Liver (tissue), 9 donors: ENCODE data around the gene CHMP5. TPM values are rescaled to one million over a fixed set of nuclear protein-coding genes. Genes with fewer than 3 reads are reported as not detected.
"Not testable (repeated sequence)": the region's sequence is repeated elsewhere in the genome, so short reads cannot be mapped to it uniquely, and the experiment has no call there.

Experiments
- DNase-seq: peaks from one replicate; pipeline ENCODE4 v3.0.0-alpha.2; 2017; ENCODE audit warnings: low spot score
- H3K27ac ChIP-seq, 2 donors: one replicate each; pipeline ENCODE4 v1.7.0; 2013; ENCODE audit warnings: inconsistent platforms in 2 of 2, low read length in 2 of 2, control low read depth in 1 of 2, low read depth in 1 of 2, mild to moderate bottlenecking in 1 of 2
- H3K27me3 ChIP-seq, 4 donors: one replicate each; pipeline versions ENCODE4 v1.6.1 to v1.7.0; 2013; ENCODE audit warnings: low read length in 3 of 4, inconsistent platforms in 1 of 4, mild to moderate bottlenecking in 1 of 4, moderate library complexity in 1 of 4; ENCODE audit not compliant: control insufficient read depth in 4 of 4, insufficient read depth in 4 of 4
- H3K36me3 ChIP-seq, 4 donors: one replicate each; pipeline versions ENCODE4 v1.6.1 to v1.7.0; 2013; ENCODE audit warnings: low read length in 3 of 4, mild to moderate bottlenecking in 3 of 4, low read depth in 1 of 4, moderate library complexity in 1 of 4; ENCODE audit not compliant: control insufficient read depth in 4 of 4, insufficient read depth in 3 of 4
- H3K4me1 ChIP-seq, 4 donors: one replicate each; pipeline versions ENCODE4 v1.6.1 to v1.7.0; 2013; ENCODE audit warnings: low read length in 3 of 4, mild to moderate bottlenecking in 3 of 4, moderate library complexity in 1 of 4; ENCODE audit not compliant: control insufficient read depth in 4 of 4, insufficient read depth in 4 of 4
- H3K4me3 ChIP-seq, 3 donors: one replicate each; pipeline versions ENCODE4 v1.6.1 to v1.7.0; 2013; ENCODE audit warnings: low read length in 3 of 3, control low read depth in 1 of 3, low read depth in 1 of 3, mild to moderate bottlenecking in 1 of 3
- H3K9ac ChIP-seq, 2 donors: one replicate each; pipeline ENCODE4 v1.7.0; 2013; ENCODE audit warnings: low read length in 2 of 2, mild to moderate bottlenecking in 2 of 2, moderate library complexity in 2 of 2, control low read depth in 1 of 2, low read depth in 1 of 2
- H3K9me3 ChIP-seq, 4 donors: one replicate each; pipeline versions ENCODE4 v1.6.1 to v1.7.0; 2013; ENCODE audit warnings: low read length in 3 of 4; ENCODE audit not compliant: control insufficient read depth in 4 of 4
- CTCF ChIP-seq: fragments of 150-350 bp; IDR thresholded peaks from 2 replicates; pipeline ENCODE4 v1.5.1; 2017; ENCODE audit warnings: improper control_type of control experiment, low read depth, low read length; ENCODE audit not compliant: missing input control
- EGR1 ChIP-seq, 2 donors: IDR thresholded peaks; 2 replicates each; pipeline ENCODE4 v1.6.1; 2016 to 2018; ENCODE audit warnings: antibody characterized with exemption in 2 of 2, low read depth in 2 of 2
- FOXA2 ChIP-seq: IDR thresholded peaks from 2 replicates; pipeline ENCODE4 v1.6.1; 2016; ENCODE audit warnings: antibody characterized with exemption
- HNF4A ChIP-seq, 2 donors: conservative IDR thresholded peaks; 2 replicates each; pipeline ENCODE4 v1.6.1; 2016; ENCODE audit warnings: antibody characterized with exemption in 2 of 2, mild to moderate bottlenecking in 2 of 2
- HNF4G ChIP-seq: IDR thresholded peaks from 2 replicates; pipeline ENCODE4 v1.6.1; 2016; ENCODE audit warnings: antibody characterized with exemption
- JUND ChIP-seq, 2 donors: IDR thresholded peaks; 2 replicates each; pipeline ENCODE4 v1.6.1; 2016; ENCODE audit warnings: antibody characterized with exemption in 2 of 2
- NR2F2 ChIP-seq: IDR thresholded peaks from 2 replicates; pipeline ENCODE4 v1.6.1; 2016; ENCODE audit warnings: antibody characterized with exemption
- REST ChIP-seq: IDR thresholded peaks from 2 replicates; pipeline ENCODE4 v1.6.1; 2016; ENCODE audit warnings: antibody characterized with exemption, mild to moderate bottlenecking
- RXRA ChIP-seq, 2 donors: IDR thresholded peaks; 2 replicates each; pipeline ENCODE4 v1.6.1; 2017 to 2018; ENCODE audit warnings: antibody characterized with exemption in 2 of 2, mild to moderate bottlenecking in 1 of 2
- TAF1 ChIP-seq: conservative IDR thresholded peaks from 2 replicates; pipeline ENCODE4 v1.6.1; 2016; ENCODE audit warnings: antibody characterized with exemption, mild to moderate bottlenecking
- YY1 ChIP-seq: IDR thresholded peaks from 2 replicates; pipeline ENCODE4 v1.6.1; 2016; ENCODE audit warnings: antibody characterized with exemption, mild to moderate bottlenecking
- WGBS: extraction: QIAGEN DNeasy Blood & Tissue Kit; methylation state at CpG from one replicate; pipeline ENCODE4 v1.1.7; 2013; 5-methylcytosine and 5-hydroxymethylcytosine counted together
- polyA plus RNA-seq, 2 donors: library from polyadenylated mRNA; stranded (reverse) in 1 of 2; unstranded in 1 of 2; fragments of 200-250 nt in 1 of 2; fragments of >200 nt in 1 of 2; fragmentation: Nextera tagmentation in 1 of 2; extraction: Ambion mirVana in 1 of 2; gene quantifications; one replicate each; pipeline versions ENCODE4 v1.2.1 to v1.2.3, GENCODE V29; 2013 to 2015
- total RNA-seq, 2 donors: library from RNA; depleted of rRNA; stranded (reverse); fragments of >200 nt; gene quantifications; one replicate each; pipeline ENCODE4 v1.2.3, GENCODE V29; 2014
- TF ChIP-seq, protein P1 (sequence below): IDR thresholded peaks from 2 replicates; pipeline ENCODE4 v1.6.1; 2016; ENCODE audit warnings: antibody characterized with exemption
- TF ChIP-seq, protein P2 (sequence below): IDR thresholded peaks from 2 replicates; pipeline ENCODE4 v1.6.1; 2016; ENCODE audit warnings: antibody characterized with exemption
- TF ChIP-seq, protein P3 (sequence below): IDR thresholded peaks from 2 replicates; pipeline ENCODE4 v1.6.1; 2016; ENCODE audit warnings: antibody characterized with exemption
- donor health status: healthy.
- donor health status: healthy.
- donor health status: healthy.
- donor health status: healthy.
- donor health status: healthy.

The CHMP5 gene
- total and polyA plus RNA-seq, 4 donors = 23.2 to 34.8 (median 27.8) TPM

GRCh38 chr9:33315371-33315770 is 50.5 kb downstream of the CHMP5 start:
- Histone ChIP-seq H3K27me3 (no peaks in the 10 kb centered on the region), H3K4me3 (no peak overlapping the region), H3K9me3 (no peaks in the 10 kb centered on the region), H3K4me1 (no peaks in the 10 kb centered on the region), H3K36me3 (peaks cover 25 to 82% (median 73%) of the 10 kb centered on the region in 4 donors), H3K27ac (no peak overlapping the region), H3K9ac (no peak overlapping the region)
- no peak for TF ChIP-seq TAF1
- WGBS = 85% methylated on average over 5 of the region's 5 CpGs
- DNase-seq = no peak

GRCh38 chr9:33317136-33317535 is 52.3 kb downstream of the CHMP5 start:
- H3K4me1 ChIP-seq, H3K27me3 ChIP-seq, H3K9ac ChIP-seq, DNase-seq, H3K4me3 ChIP-seq, H3K27ac ChIP-seq, H3K9me3 ChIP-seq: not testable (repeated sequence)
- 97% methylated on average over 3 of the region's 3 CpGs for WGBS
- peaks cover 21 to 84% (median 74%) of the 10 kb centered on the region in 4 donors for H3K36me3 ChIP-seq

DNA sequence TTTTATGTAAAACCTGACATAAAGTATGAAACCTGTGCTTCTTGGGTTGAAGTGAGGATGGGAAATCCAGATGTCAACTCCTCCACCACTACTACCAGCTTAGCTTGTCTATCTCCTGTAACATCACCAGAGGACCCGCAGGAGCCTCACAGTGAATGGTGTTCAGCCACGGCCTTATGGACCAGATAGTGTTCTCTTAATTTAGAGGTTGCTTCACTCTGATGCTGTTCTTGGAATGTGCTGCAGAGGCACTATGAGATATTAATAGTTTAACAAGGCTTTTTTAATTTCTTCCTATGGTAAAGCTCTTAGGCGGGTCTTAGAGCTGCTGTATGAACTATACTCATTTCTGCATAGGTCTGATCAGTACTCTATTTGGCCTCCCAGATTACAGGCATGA is 53.4 kb downstream of the CHMP5 start:
- TF ChIP-seq RXRA (IDR thresholded peaks at IDR 0.05) (no peak), HNF4A (conservative IDR thresholded peaks at IDR 0.05) (no peak), FOXA2 (no peak), NR2F2 (no peak), TAF1 (no peak), CTCF (no peak)
- no peak overlapping the region for H3K4me3 ChIP-seq
- no peaks in the 10 kb centered on the region for H3K9me3 ChIP-seq
- H3K4me1 ChIP-seq = no peaks in the 10 kb centered on the region
- H3K9ac ChIP-seq = no peak overlapping the region
- H3K27me3 ChIP-seq = no peaks in the 10 kb centered on the region
- H3K27ac ChIP-seq = no peak overlapping the region
- no peak for DNase-seq
- WGBS = 93% methylated on average over 3 of the region's 3 CpGs
- H3K36me3 ChIP-seq = peaks cover 20 to 84% (median 71%) of the 10 kb centered on the region in 4 donors

- H3K27me3 ChIP-seq = no peaks in the 10 kb centered on the region
- 91% methylated on average over 8 of the region's 8 CpGs for WGBS
- H3K9ac ChIP-seq = no peak overlapping the region
- no peaks in the 10 kb centered on the region for H3K9me3 ChIP-seq
- DNase-seq = no peak
- no peak overlapping the region for H3K27ac ChIP-seq
- no peaks in the 10 kb centered on the region for H3K4me1 ChIP-seq
- H3K36me3 ChIP-seq = peaks cover 17 to 81% (median 67%) of the 10 kb centered on the region in 4 donors
- H3K4me3 ChIP-seq = no peak overlapping the region
- no peak for TF ChIP-seq REST
- TF ChIP-seq, protein P1, sequence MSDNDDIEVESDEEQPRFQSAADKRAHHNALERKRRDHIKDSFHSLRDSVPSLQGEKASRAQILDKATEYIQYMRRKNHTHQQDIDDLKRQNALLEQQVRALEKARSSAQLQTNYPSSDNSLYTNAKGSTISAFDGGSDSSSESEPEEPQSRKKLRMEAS = no peak
- no peak for TF ChIP-seq YY1
- TF ChIP-seq, protein P2, sequence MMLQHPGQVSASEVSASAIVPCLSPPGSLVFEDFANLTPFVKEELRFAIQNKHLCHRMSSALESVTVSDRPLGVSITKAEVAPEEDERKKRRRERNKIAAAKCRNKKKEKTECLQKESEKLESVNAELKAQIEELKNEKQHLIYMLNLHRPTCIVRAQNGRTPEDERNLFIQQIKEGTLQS = no peak
- TF ChIP-seq HNF4G = no peak
- no peak for TF ChIP-seq JUND (IDR thresholded peaks at IDR 0.05)
- TF ChIP-seq CTCF = no peak
- TF ChIP-seq EGR1 (IDR thresholded peaks at IDR 0.05; ENCODE audit: low read depth in 2 of 2) = no peak
- TF ChIP-seq, protein P3, sequence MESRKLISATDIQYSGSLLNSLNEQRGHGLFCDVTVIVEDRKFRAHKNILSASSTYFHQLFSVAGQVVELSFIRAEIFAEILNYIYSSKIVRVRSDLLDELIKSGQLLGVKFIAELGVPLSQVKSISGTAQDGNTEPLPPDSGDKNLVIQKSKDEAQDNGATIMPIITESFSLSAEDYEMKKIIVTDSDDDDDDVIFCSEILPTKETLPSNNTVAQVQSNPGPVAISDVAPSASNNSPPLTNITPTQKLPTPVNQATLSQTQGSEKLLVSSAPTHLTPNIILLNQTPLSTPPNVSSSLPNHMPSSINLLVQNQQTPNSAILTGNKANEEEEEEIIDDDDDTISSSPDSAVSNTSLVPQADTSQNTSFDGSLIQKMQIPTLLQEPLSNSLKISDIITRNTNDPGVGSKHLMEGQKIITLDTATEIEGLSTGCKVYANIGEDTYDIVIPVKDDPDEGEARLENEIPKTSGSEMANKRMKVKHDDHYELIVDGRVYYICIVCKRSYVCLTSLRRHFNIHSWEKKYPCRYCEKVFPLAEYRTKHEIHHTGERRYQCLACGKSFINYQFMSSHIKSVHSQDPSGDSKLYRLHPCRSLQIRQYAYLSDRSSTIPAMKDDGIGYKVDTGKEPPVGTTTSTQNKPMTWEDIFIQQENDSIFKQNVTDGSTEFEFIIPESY = no peak
Observed at GRCh38 chr9:33318781-33319180, 53.9 kb downstream of the CHMP5 start.
